ENCODE data around the gene SMC6.

SMC6 gene

GRCh38 chr2:17768894-17769293 is 15.3 kb upstream of the SMC6 start:
- DNase-seq = no peak

GRCh38 chr2:17765398-17765797 is 11.8 kb upstream of the SMC6 start:
- DNase-seq = no peak

- DNase-seq = no peak
Observed at GRCh38 chr2:17763641-17764333, 10.2 kb upstream of the SMC6 start.

DNA sequence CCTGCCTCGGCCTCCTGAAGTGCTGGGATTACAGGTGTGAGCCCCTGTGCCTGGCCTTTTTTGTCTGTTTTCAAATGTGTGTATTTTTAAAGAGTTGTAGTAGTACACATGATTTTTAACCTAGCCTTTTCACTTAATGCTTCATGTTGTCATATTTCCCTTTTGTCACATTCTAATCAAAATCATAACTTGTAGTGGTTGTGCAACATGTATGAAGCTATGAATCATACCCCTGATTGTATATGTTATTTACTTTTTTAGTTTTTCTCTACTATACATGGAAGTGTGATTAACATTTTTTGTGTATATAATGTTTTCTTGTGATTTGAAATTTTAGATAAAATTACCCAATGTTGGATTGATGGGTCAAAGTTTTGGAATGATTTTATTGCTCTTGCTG is 8.8 kb upstream of the SMC6 start:
- no peak for DNase-seq

- DNase-seq = no peak
Observed at GRCh38 chr2:17759805-17760204, 6.2 kb upstream of the SMC6 start.

- no peak for DNase-seq
Observed at GRCh38 chr2:17758118-17758517, 4.5 kb upstream of the SMC6 start.

DNA sequence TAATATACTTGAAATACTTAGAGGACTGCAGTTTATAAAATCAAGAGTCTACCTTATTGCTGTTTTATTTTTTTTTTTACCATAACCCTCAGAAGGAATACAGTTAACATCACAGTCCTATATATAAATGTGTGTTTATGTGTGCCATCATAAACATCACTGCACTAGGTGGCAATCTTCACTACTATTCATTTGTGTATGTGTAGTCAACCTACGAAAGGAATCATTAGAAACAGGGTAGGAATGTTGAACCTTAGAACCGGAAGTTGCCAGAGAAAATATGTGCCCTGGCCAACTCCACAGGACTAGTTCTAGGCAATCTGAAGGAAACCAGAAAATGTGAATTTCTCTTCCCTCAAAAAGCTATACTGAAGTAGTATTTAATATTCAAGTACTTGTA is 3.7 kb upstream of the SMC6 start:
- DNase-seq = no peak

DNA sequence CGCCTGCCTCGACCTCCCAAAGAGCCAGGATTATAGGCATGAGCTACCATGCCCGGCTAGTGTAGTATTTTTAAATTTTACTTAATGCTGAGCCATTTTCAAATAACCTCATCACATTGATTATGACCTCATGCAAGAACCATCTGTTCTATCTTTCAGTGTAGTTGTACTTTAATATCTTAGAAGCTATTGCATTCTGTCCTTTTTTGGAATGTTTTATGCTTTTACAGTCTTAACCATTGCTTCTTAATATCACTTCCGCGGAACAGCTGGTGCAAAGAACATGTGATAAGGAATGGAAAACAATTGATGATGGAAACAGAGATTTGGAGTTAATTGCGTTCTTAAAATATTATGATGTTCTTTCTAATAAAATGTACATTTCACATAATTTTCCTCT is 3.1 kb upstream of the SMC6 start:
- DNase-seq = no peak

GRCh38 chr2:17754773-17755425 is 1.3 kb upstream of the SMC6 start:
- DNase-seq = no peak

- peak; percentile 92 for DNase-seq
Observed at GRCh38 chr2:17752892-17753802, 463 bp downstream of the SMC6 start.

DNA sequence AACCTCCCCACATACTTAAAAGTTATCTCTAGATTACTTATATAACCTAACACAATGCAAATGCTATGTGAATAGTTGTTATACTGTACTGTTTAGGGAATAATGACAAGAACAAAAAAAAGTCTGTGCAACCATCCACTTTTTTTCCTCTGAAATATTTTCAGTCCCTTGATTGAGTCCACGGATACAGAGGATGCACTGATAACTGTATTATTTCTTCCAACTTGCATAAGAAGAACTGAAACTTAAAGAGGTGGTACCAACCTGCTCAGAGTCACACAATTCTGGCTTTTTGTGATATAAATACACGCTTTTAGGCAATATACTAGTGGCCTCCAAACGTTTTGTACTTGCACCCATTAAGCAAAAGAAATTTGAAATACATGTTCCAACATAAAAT is 1.4 kb downstream of the SMC6 start:
- no peak for DNase-seq

DNA sequence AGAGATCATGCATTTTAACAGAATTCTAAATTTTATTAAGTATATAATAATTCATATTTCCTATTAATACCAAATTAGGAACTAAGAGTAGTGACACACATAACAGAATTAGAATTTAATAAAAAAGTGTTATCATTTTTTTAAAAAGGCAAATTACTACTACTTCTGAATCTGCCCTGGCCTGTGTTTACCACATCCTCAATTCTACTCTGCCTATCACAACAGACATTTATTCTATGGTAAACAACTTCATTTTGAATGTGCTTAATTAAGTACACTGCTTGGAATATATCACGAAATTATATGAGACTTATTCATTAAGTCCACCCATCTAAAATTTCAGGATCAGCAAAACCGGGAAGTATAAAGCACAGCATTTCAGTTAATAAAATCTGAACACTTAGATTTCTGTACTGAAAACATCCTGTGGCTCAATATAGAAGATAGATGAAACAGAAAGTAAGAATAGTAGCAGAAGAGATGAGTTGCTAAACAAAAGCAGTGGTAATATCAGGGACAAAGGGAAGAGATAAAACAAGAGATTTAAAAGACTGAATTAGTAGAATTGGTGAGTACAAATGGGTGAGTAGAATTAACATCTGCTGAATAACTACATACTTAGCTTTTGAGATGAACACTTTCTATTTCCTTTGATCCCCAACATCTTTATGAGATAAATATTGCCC is 3.7 kb downstream of the SMC6 start:
- DNase-seq = no peak

GRCh38 chr2:17748745-17749144 is 4.9 kb downstream of the SMC6 start:
- DNase-seq = no peak

DNA sequence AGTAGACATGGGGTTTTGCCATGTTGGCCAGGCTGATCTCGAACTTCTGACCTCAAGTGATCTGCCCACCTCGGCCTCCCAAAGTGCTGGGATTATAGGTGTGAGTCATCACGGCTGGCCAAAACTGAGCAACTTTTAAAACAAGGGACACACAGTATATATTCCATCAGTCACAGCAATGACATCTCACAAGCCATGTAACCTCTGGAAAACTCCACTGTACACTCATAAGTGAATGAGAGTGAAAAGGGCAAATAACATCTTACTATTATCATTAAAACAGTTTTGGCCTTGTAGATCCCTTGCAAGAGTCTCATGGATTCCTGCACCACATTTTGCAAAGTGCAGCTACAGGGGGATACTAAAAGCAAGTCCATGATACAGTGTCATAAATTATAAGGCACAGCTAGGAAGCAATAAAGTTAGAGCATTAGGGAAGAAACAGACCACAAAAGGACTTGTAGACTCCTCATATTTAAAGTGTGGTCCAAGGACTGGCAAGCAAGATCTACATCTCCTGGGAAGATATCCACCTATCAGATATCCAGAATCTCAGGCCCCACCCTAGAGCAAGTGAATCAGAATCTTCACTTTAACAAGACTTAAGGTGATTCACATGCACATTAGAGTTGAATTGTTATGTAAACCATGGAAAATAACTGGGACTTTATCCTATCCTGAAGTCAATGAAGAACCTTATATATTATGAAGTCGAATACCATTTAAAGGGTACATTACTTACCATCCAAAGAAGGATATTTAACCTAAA is 5.7 kb downstream of the SMC6 start:
- no peak for DNase-seq

DNA sequence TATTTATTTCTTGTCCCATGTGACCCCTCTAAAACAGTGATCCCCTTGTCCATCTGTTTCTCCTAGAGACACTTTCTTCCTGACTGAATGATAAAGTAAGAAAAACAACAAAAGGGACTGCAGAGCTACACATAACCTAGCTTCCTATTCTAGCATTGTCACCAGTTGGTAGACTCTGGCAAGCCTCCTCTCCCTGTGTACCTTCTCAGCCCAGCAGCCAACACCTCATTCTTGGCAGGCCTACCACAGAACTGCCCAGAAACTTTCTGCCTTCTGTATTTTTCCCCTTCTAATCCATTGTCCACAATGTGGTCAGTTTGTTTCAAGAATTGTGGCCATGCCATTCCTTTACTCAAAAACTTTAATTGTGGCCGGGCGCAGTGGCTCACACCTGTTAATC is 13.4 kb downstream of the SMC6 start:
- DNase-seq = no peak

DNA sequence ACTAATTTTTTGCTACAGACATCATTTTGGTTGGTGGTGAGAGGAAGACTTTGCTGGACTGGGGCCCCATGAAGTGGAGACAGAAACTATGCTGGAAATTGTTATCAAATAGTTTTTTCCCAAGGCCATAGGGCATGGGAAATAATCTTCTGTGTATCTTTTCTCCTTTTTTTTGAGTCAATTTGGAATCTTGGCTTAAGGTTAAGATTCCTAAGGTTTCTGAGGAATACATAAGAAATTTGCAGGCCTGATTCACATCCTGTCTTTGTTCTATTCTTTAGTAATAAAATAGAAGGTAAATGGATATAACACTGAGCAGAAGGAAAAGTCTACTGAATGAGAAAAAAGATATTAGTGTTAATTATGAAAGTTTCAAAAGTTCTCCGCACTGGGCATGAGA is 16.6 kb downstream of the SMC6 start:
- no peak for DNase-seq

DNA sequence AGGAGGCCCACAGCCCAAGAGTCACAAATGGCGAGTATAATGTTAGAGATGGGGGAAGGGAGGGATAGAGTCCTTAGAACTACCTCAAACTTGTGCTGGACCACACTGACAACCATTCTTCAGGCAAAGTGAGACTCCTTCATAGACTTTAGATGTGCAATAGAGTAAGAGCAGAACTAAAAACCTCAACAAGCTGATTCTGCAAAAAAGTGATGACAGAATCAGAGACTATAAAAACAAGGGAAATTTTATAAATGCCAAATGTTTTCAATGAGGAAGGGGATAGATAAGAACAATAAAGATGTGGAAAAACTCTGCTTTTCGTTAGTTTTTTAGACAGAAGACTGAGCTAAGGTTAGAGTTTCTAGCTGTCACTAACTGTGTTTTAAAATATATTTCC is 17.7 kb downstream of the SMC6 start:
- DNase-seq = no peak

GRCh38 chr2:17733599-17733998 is 20.0 kb downstream of the SMC6 start:
- no peak for DNase-seq

GRCh38 chr2:17729880-17730279 is 23.7 kb downstream of the SMC6 start:
- DNase-seq = no peak

GRCh38 chr2:17728210-17728609 is 25.4 kb downstream of the SMC6 start:
- DNase-seq = no peak

DNA sequence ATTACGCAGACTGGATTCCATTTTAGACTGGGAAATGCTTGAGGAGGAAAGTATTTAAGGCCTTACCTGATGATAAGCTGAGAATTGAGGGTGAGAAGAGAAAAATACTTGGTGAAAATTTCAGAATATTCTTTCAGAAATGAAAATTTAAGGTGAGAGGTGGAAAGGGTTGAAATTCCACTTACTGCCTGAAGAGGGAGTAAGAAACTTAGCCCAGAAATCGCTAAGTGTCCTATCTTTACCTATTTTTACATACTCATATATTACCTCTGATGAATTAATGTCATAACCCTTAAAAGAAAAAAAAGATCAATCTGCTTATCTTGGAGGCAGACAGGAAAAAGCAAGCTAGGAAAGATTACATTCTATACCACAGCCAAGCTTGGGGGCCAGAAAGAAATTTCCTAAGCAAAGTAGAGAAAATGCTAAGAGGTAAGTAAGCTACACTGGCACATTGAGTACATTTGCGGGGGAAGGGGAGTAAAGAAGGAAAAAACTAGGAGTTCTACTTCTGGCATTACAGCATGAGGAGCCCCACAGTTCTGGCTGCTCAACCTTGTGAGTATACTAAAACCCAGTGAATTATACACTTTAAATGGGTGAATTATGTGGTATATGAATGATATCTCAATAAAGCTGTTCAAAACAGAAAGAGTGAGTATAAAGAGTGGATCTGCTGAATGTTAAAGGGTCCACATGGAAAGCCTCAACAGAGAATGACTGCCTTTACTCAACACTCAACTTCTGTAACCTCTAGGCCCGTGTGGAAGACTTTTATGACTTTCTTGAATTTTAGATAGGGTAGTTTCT is 33.8 kb downstream of the SMC6 start:
- peak; percentile 5 for DNase-seq

Measured in right kidney (tissue), 1 donor.